OCI-M2 (cell line): ENCODE results near the gene TNIP1.

Source experiments
- DNase-seq: peaks from one replicate; lab custom pipeline; 2025; ENCODE audit not compliant: unreplicated experiment; lab: John Stamatoyannopoulos, UW

The TNIP1 gene

DNA sequence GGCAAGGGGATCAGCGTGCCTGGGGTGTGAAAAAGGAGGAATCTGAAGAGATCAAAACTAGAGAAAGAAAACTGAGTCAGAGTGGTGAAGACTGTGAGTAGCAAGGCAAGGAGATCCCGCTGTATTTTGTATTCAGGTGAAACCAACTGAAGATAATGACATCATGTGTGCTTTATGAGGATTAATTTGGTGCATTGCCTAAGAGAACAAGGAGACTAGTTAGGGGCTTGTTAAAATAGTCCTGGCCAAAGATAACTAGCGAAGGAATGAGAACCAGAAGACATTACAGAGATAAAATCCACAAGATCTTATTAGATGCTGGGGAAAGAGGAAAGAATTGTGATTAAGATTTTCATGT, 77.4 kb downstream of the TNIP1 start:
- DNase-seq: no peak

DNA sequence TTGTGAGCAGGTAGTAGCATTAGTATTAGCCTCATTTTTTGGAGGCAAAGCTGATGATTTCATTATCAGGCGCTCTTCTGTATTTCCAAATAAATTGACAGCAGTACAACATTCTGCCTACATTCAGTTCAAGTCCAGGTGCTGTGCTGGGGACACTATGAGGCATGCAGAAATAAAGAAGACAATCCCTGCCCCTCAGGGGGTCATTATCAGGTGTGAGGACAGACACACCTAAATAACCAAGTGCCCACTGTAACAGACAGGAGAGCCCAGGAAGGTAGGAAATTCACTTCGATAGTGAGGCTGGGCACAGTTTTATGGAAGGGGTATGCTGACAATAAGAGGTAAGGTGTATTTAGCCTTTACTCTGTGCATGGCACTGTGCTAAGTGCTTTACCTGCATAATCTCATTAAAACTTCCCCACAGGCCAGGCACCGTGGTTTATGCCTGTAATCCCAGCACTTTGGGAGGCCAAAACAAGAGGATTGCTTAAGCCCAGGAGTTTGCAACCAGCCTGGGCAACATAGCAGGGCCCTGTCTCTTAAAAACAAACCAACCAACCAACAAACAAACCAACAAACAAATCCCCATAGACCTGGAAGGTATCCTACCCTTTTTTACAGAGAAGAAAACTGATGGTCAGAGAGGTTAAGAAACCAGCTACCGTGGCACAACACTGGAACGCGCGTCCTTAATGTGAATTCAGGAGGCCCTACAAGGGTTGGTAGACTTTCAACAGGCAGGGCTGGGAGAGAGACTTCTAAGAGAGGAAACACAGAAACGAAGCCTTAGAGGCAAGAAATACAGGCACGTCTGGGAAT, 77.9 kb downstream of the TNIP1 start:
- no peak for DNase-seq

DNA sequence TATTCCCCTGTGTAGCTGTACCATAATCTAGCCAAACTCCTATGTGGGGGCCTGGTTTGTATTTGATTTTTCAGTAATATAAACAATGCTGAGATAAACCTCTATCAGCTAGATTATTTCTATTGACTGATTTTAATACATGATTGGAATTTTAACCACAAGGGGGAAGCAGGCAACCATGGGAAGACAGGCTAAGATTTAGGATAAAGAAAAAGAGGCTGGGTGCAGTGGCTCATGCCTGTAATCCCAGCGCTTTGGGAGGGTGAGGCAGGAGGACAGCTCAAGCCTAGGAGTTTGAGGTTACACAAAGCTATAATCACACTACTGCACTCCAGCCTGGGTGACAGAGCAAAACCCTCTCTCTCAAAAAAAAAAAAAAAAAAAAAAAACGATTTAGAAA, 78.6 kb downstream of the TNIP1 start:
- DNase-seq: no peak

DNA sequence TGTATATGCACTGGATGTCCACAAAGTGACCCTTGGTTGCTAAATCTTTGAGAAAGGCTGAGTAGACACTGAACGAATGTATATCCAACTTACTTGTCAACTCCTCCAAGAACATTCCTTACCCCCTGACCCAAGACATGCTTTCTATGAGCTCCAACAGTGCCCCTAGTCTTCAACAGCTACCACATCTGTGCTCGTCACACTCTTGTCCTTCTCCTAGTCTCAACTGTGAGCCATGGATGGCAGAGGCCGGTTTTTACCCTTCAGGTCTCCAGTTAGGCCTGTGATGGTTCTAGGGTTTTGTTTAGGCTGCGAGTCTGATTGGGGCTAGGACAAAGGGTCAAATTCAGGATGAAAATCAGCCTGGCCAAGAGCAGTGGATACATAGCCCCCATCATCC, 79.4 kb downstream of the TNIP1 start:
- DNase-seq: no peak

DNA sequence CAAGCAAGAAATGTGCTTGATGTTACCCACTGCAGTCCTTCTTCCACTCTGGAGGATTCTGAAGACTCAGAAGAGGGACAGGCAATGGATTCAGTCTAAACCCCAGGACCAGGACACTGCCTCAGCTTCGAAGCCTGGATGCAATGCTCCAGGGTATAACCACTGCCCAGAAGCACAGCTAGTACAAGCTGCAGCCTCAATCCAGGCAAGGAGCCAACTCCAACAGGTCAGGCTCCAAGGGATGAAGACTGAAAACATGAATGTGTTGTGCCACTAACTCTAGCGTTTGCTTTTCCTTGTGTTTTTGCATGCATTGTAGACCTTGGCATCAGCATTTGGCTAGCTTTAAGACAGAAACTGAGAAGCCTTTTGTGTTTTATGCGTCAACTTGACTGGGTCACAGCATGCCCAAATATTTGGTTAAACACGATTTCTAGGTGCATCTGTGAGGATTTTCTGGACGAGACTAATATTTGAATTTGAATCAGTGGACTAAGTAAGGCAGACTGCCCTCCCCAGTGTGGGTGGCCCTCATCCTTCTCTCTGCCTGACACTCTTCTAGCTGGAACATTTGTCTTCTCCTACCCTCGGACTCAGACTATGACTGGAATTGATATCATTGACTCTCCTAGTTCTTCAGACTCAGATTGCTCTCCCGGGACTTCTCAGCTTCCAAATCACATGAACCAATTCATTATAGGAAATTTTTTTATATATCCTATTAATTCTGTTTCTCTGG, 81.0 kb downstream of the TNIP1 start:
- no peak for DNase-seq

DNA sequence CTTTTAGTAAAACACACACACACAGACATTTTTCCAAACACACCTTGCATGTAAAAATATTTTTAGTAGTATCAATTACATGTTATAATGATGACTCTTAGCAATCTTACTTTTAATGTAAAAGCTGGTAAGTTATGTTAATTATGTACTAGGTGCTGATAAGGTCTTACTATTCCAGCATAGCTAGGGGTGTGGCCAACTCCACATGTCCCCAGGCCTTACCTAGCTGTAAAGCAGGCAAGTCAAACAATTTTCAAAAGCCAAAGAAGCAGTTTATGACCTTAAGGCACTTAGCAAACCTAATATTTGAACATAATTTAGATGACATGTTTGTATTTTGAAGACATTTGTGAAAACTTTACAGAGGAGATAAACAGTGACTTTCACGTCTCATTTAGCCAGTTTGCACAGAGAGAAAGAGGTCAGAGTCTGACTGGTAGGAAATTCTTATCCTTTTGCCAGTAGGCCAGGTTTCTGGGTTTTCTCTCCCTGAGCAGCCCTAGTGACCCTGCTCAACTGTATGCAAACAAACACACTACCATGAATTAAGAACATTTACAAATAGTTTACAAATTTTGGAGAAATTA, 86.9 kb downstream of the TNIP1 start:
- no peak for DNase-seq

DNA sequence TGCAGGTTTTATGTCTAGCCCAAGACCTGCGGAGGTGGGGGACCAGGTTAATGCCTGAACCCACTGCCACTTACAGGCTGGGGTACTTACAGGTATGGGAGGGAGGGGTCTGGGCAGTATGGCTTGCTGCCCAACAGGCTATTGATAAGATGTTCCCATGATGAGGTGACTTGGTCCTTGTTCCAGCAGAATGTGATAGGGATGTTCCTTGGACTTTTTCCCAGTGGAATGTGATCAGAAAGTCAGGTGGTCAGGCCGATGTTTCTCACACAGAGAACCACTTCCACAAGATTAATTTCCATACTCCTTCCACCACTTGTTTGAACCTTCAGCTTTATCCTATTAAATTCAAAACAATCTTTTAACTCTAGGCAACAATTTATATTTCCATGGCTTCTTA, 87.4 kb downstream of the TNIP1 start:
- DNase-seq: no peak

DNA sequence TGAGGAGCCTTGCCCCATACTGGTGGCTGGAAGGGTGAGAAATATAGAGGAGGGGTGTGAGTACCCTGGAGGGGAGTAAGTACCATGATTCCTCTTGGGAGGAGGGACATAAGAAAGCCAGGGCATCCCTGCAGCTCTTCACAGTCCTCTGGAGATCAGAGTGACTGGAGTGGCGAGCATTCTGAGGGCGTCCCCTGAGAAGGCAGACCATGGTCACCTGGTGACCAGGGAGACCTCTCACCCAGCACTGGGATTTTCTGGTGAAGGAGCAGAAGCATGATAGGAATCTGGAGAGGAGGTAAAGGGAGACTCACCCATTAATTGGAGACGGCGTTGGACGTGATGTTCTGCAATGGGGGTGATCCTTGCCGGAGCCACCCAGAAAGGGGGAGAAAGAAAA, 88.1 kb downstream of the TNIP1 start:
- no peak for DNase-seq

DNA sequence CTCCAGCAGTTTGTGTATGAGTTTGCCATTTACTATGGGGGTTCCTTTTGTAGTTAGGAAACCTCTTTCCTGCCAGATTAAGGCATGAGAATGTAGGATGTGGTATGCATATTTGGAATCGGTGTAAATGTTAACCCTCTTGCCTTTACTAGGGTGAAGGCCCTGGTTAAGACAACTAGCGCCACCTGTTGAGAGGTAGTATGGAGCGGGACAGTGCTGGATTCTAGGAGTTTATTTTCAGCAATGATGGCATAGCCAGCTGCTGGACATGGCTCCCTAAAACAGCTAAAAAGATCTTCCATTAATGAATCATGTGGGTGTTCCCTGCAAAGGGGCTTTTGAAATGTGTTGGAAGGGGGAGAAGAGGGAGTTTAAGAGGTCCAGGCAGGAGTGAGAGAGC, 91.1 kb downstream of the TNIP1 start:
- DNase-seq: no peak

DNA sequence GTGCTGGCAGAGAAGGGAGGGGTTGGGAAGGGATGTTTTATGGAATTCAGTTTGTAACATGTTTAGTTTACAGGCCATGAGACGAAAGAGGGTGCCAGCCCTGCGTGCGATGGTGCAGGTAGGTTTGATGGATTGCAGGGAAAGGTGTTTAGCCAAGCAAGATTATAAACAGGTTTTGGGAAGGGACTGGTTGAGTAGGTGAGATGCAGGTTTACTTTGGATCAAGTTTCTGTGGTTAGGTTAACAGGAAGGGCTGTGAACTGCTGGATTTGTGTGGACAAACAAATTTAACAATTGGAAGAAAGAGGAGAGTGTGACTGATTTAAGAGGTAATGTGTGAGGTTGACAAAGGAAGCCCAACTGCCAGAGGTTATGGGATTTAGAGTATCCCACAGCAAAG, 93.1 kb downstream of the TNIP1 start:
- no peak for DNase-seq
